A549 (cell line): ENCODE results near the gene KLHL29. TPM values are rescaled to one million over a fixed set of nuclear protein-coding genes. Genes with fewer than 3 reads are reported as not detected.

Experiments
- ATAC-seq, 2 experiments: fragments of 200-7000 bp in 1 of 2; fragments of >200 bp in 1 of 2; cut with Nextera tagmentation in 1 of 2; cut with Tn5 transposase in 1 of 2; 3 replicates each; pipeline versions ENCODE4 v1.8.0 to v1.9.1; 2018 to 2020; ENCODE audit warnings: mild to moderate bottlenecking in 1 of 2, moderate library complexity in 1 of 2
- CTCF ChIA-PET: fragments of 300-600 bp; sonication (Branson Sonifier 250); formaldehyde crosslinking; extraction: SDS; loops from one replicate; lab custom pipeline; 2021; ENCODE audit warnings: antibody characterized with exemption, inconsistent platforms; lab: Yijun Ruan, JAX
- POLR2A ChIA-PET: fragments of 350-600 bp; formaldehyde crosslinking; extraction: SDS; loops from one replicate; lab custom pipeline; 2021; ENCODE audit warnings: antibody characterized with exemption, inconsistent platforms; lab: Yijun Ruan, JAX
- DNase-seq, 2 experiments: peaks; one replicate each; pipeline versions ENCODE4 v3.0.0 to v3.0.0-alpha.2; 2011 to 2016; ENCODE audit warnings: low read depth in 1 of 2, low spot score in 1 of 2
- FAIRE-seq: peaks from 2 replicates; lab custom pipeline; 2011; peaks lifted over from hg19 to GRCh38; lab: Jason Lieb, UNC
- H3K27ac ChIP-seq, 2 experiments: fragments of >200 bp; sonication (Bioruptor Twin); formaldehyde crosslinking; 3 replicates each; pipeline ENCODE4 v1.5.1; 2016 to 2017
- H3K4me1 ChIP-seq: fragments of >200 bp; sonication (Bioruptor Twin); formaldehyde crosslinking; 3 replicates; pipeline ENCODE4 v1.6.1; 2016
- H3K4me2 ChIP-seq: fragments of >200 bp; sonication (Bioruptor Twin); formaldehyde crosslinking; 3 replicates; pipeline ENCODE4 v1.6.1; 2016
- H3K4me3 ChIP-seq: fragments of >200 bp; sonication (Bioruptor Twin); formaldehyde crosslinking; 3 replicates; pipeline ENCODE4 v1.5.1; 2016
- H3K9me3 ChIP-seq: fragments of >200 bp; sonication (Bioruptor Twin); formaldehyde crosslinking; 3 replicates; pipeline ENCODE4 v1.6.1; 2016
- ATOH8 ChIP-seq: fragments of 250-450 bp; sonication (Bioruptor Pico); IDR thresholded peaks from 2 replicates; pipeline ENCODE4 v1.5.0; 2020; ENCODE audit warnings: low read depth, mild to moderate bottlenecking, moderate library complexity
- BCL3 ChIP-seq: fragments of >200 bp; sonication (Bioruptor Twin); formaldehyde crosslinking; IDR thresholded peaks from 3 replicates; pipeline ENCODE4 v1.6.1; 2016
- BHLHE40 ChIP-seq: IDR thresholded peaks from 2 replicates; pipeline ENCODE4 v1.6.1; 2012; ENCODE audit warnings: low read depth, low read length, inconsistent platforms
- CEBPB ChIP-seq, 2 experiments: fragments of >200 bp in 1 of 2; sonication (Bioruptor Twin) in 1 of 2; formaldehyde crosslinking in 1 of 2; IDR thresholded peaks; 2 replicates each; pipeline ENCODE4 v1.6.1; 2012 to 2016
- ELK1 ChIP-seq: fragments of 150-350 bp; IDR thresholded peaks from 2 replicates; pipeline ENCODE4 v1.6.1; 2014; ENCODE audit warnings: low read depth, mild to moderate bottlenecking, low read length
- EP300 ChIP-seq, 2 experiments: fragments of >200 bp; sonication (Bioruptor Twin); formaldehyde crosslinking; IDR thresholded peaks; 2 replicates in 1 of 2; 3 replicates in 1 of 2; pipeline ENCODE4 v1.6.1; 2016 to 2017
- GATA3 ChIP-seq: IDR thresholded peaks from 2 replicates; pipeline ENCODE4 v1.6.1; 2012; ENCODE audit warnings: borderline replicate concordance
- HES2 ChIP-seq: fragments of >200 bp; sonication (Bioruptor Twin); formaldehyde crosslinking; IDR thresholded peaks from 2 replicates; pipeline ENCODE4 v1.6.1; 2016
- HMGXB4 ChIP-seq: fragments of 250-450 bp; sonication (Bioruptor Pico); IDR thresholded peaks from 2 replicates; pipeline ENCODE4 v1.5.0; 2021; ENCODE audit warnings: mild to moderate bottlenecking, moderate library complexity, borderline replicate concordance
- HOXB5 ChIP-seq: fragments of 250-450 bp; sonication (Bioruptor Pico); IDR thresholded peaks from 2 replicates; pipeline ENCODE4 v1.5.0; 2020; ENCODE audit warnings: mild to moderate bottlenecking, moderate library complexity
- JUN ChIP-seq, 2 experiments: fragments of >200 bp; sonication (Bioruptor Twin); formaldehyde crosslinking; IDR thresholded peaks; 2 replicates in 1 of 2; 3 replicates in 1 of 2; pipeline ENCODE4 v1.6.1; 2016 to 2017
- JUNB ChIP-seq: fragments of >200 bp; sonication (Bioruptor Twin); formaldehyde crosslinking; IDR thresholded peaks from 2 replicates; pipeline ENCODE4 v1.6.1; 2016
- KDM1A ChIP-seq: fragments of 200-600 bp; sonication (generic); IDR thresholded peaks from 2 replicates; pipeline ENCODE4 v1.6.1; 2016; ENCODE audit warnings: low read depth, mild to moderate bottlenecking
- PHF8 ChIP-seq: fragments of 200-600 bp; sonication (generic); IDR thresholded peaks from 2 replicates; pipeline ENCODE4 v1.6.1; 2016; ENCODE audit warnings: low read depth, mild to moderate bottlenecking, antibody characterized with exemption, moderate library complexity, borderline replicate concordance
- RARB ChIP-seq: fragments of 250-450 bp; sonication (Bioruptor Pico); IDR thresholded peaks from 2 replicates; pipeline ENCODE4 v1.8.0; 2021; ENCODE audit warnings: mild to moderate bottlenecking, moderate library complexity
- REST ChIP-seq: fragments of 200-600 bp; sonication (generic); IDR thresholded peaks from 2 replicates; pipeline ENCODE4 v1.6.1; 2016; ENCODE audit warnings: antibody characterized with exemption, mild to moderate bottlenecking, moderate library complexity
- SMC3 ChIP-seq: fragments of >200 bp; sonication (Bioruptor Twin); formaldehyde crosslinking; IDR thresholded peaks from 3 replicates; pipeline ENCODE4 v1.6.1; 2018; ENCODE audit warnings: inconsistent platforms
- SREBF2 ChIP-seq: fragments of 450-650 bp; IDR thresholded peaks from 2 replicates; pipeline ENCODE4 v1.6.1; 2014; ENCODE audit warnings: mild to moderate bottlenecking, moderate library complexity
- TP53 ChIP-seq: fragments of 250-450 bp; sonication (Bioruptor Pico); IDR thresholded peaks from 2 replicates; pipeline ENCODE4 v1.5.0; 2021; ENCODE audit warnings: mild to moderate bottlenecking, moderate library complexity
- ZC3H11A ChIP-seq: fragments of 450-650 bp; IDR thresholded peaks from 2 replicates; pipeline ENCODE4 v1.6.1; 2014; ENCODE audit warnings: antibody characterized with exemption, mild to moderate bottlenecking
- WGBS: methylation state at CpG from one replicate; pipeline ENCODE4 v1.1.6; 2017; ENCODE audit errors: missing lambda C conversion rate; 5-methylcytosine and 5-hydroxymethylcytosine counted together
- polyA plus RNA-seq, 4 experiments: library from polyadenylated mRNA; depleted of rRNA in 3 of 4; stranded (reverse); fragments of >200 nt; fragmentation: RNase III in 1 of 4; extraction: RNeasy Plus Mini Kit Qiagen cat#74134 plus additional on column Dnase treatment in 1 of 4; gene quantifications; 2 replicates in 3 of 4; 3 replicates in 1 of 4; pipeline ENCODE4 v1.2.3, GENCODE V29; 2011 to 2017

Gene KLHL29
- polyA plus RNA-seq, 2 of the 4 experiments (the other 2 are of a cell fraction), result 1.3 to 2.5 TPM

GRCh38 chr2:23659773-23660172 lies 274.8 kb downstream of the KLHL29 start (continued):
- no peak for TF ChIP-seq BCL3
- TF ChIP-seq, all 56 proteins: peak for 0

GRCh38 chr2:23660237-23660636 lies 275.3 kb downstream of the KLHL29 start:
- TF ChIP-seq BHLHE40 (no peak), BCL3 (no peak), CEBPB (IDR thresholded peaks at IDR 0.05) (no peak), ELK1 (no peak), HES2 (no peak)
- FAIRE-seq, result no peak
- WGBS, result 90% methylated on average over 2 of the region's 2 CpGs
- DNase-seq, result no peak
- CTCF ChIA-PET, result interaction anchor here (0.9 to 2.1 kb wide), 2 partner anchors 19 to 43 kb away, joined by 3 to 5 read pairs; no protein-coding TSS in a partner anchor
- Histone ChIP-seq H3K4me2 (no peak overlapping the region), H3K27ac (no peak overlapping the region), H3K9me3 (no peaks in the 10 kb centered on the region), H3K4me3 (no peak overlapping the region), H3K4me1 (no peaks in the 10 kb centered on the region)
- POLR2A ChIA-PET, result no interaction called here
- no peak for ATAC-seq

- TF ChIP-seq EP300 (IDR thresholded peaks at IDR 0.05) (no peak), SREBF2 (no peak), HOXB5 (CRISPR knock-in tag) (no peak), RARB (CRISPR knock-in tag) (no peak), BHLHE40 (no peak), ZC3H11A (no peak), JUNB (no peak), HMGXB4 (CRISPR knock-in tag) (no peak), SMC3 (no peak), TP53 (CRISPR knock-in tag) (no peak), ELK1 (no peak), KDM1A (no peak), JUN (IDR thresholded peaks at IDR 0.05) (no peak), PHF8 (no peak), REST (no peak), ATOH8 (CRISPR knock-in tag) (no peak), GATA3 (no peak)
- no peaks in the 10 kb centered on the region for H3K9me3 ChIP-seq
- ATAC-seq (peak in 1 of 2 experiments; percentile 16; a peak in 3 of 6 replicates), FAIRE-seq (no peak), DNase-seq (no peak)
- H3K27ac ChIP-seq, result no peak overlapping the region
- H3K4me1 ChIP-seq, result no peaks in the 10 kb centered on the region
- no peak overlapping the region for H3K4me2 ChIP-seq
- H3K4me3 ChIP-seq, result no peak overlapping the region
- POLR2A ChIA-PET, result no interaction called here
- WGBS, result 49% methylated on average over 11 of the region's 11 CpGs
- CTCF ChIA-PET, result interaction anchor here (0.6 to 2.1 kb wide), 2 partner anchors 21 to 71 kb away, joined by 4 to 5 read pairs; no protein-coding TSS in a partner anchor
These were observed 276.5 kb downstream of the KLHL29 start for GRCh38 chr2:23661276-23662050.
